ENCODE results near the gene CARMIL3.

CARMIL3 gene

GRCh38 chr14:24108336-24108874 is 56.6 kb downstream of the CARMIL3 start:
- no peak overlapping the region for H2AFZ ChIP-seq (ENCODE audit: insufficient read depth, low read length, poor library complexity)
- no peak overlapping the region for H3K4me3 ChIP-seq (ENCODE audit: low read depth, low read length)
- no peak overlapping the region for H3K23ac ChIP-seq (ENCODE audit: low read length)
- no peak overlapping the region for H2BK120ac ChIP-seq (ENCODE audit: insufficient read depth, low read length, poor library complexity)
- H2BK12ac ChIP-seq (ENCODE audit: low read length): no peak overlapping the region
- H2AK5ac ChIP-seq (ENCODE audit: low read length): no peak overlapping the region
- H3K79me2 ChIP-seq (ENCODE audit: control insufficient read depth, insufficient read depth, low read length, poor library complexity): peaks cover under 1% of the 10 kb centered on the region
- H3K18ac ChIP-seq (ENCODE audit: low read length): no peak overlapping the region
- H3K79me1 ChIP-seq (ENCODE audit: low read length): no peaks in the 10 kb centered on the region
- H4K12ac ChIP-seq (ENCODE audit: low read depth, low read length): no peak overlapping the region
- peaks cover 4% of the 10 kb centered on the region in 2 experiments for H3K36me3 ChIP-seq (ENCODE audit: control insufficient read depth in 1 of 2, insufficient read depth in 2 of 2, low read length in 2 of 2)
- H3K27me3 ChIP-seq (ENCODE audit: insufficient read depth, low read length): no peaks in the 10 kb centered on the region
- no peak overlapping the region for H3K27ac ChIP-seq (ENCODE audit: low read depth, low read length)
- no peak overlapping the region for H4K91ac ChIP-seq (ENCODE audit: low read depth, low read length)
- H3K4me1 ChIP-seq (ENCODE audit: control insufficient read depth in 1 of 2, insufficient read depth in 2 of 2, low read length in 2 of 2): no peaks in the 10 kb centered on the region
- no CpG with 5 or more reads among the region's 5 CpGs for WGBS (ENCODE audit: extremely low coverage, insufficient coverage, insufficient read length)
- H3K4me2 ChIP-seq (ENCODE audit: low read length): no peak overlapping the region
- no peak overlapping the region for H3K14ac ChIP-seq (ENCODE audit: low read length)
- no peak overlapping the region for H3K9ac ChIP-seq (ENCODE audit: low read length)
- peaks cover 4% of the 10 kb centered on the region for H3K9me3 ChIP-seq (ENCODE audit: insufficient read depth, low read depth, low read length)
- DNase-seq: no peak
- H3K4ac ChIP-seq (ENCODE audit: low read depth, low read length): no peak overlapping the region
- no peak overlapping the region for H2BK5ac ChIP-seq (ENCODE audit: low read depth, low read length, poor library complexity)
- H4K8ac ChIP-seq (ENCODE audit: low read depth, low read length): no peak overlapping the region

DNA sequence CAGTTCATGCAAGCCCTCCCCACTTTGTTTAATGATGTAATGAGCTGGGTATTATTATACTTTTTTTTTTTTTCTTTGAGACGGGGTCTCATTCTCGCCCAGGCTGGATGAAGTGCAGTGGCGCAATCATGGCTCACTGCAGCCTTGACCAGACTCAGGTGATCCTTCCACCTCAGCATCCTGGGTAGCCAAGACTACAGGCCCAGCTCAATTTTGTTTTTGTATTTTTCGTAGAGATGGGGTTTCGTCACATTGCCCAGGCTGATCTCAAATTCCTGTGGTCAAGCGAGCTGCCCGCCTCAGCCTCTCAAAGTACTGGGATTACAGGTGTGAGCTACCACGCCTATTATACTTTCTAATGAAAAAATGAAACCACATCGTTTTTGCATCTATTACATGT is 58.3 kb downstream of the CARMIL3 start:
- DNase-seq: no peak
- no peak overlapping the region for H2AFZ ChIP-seq (ENCODE audit: insufficient read depth, low read length, poor library complexity)
- H3K27ac ChIP-seq (ENCODE audit: low read depth, low read length): no peak overlapping the region
- H3K4me2 ChIP-seq (ENCODE audit: low read length): no peak overlapping the region
- H3K27me3 ChIP-seq (ENCODE audit: insufficient read depth, low read length): no peaks in the 10 kb centered on the region
- no peak overlapping the region for H4K91ac ChIP-seq (ENCODE audit: low read depth, low read length)
- no peak overlapping the region for H3K18ac ChIP-seq (ENCODE audit: low read length)
- no CpG with 5 or more reads among the region's 9 CpGs for WGBS (ENCODE audit: extremely low coverage, insufficient coverage, insufficient read length)
- H3K4ac ChIP-seq (ENCODE audit: low read depth, low read length): no peak overlapping the region
- no peak overlapping the region for H4K8ac ChIP-seq (ENCODE audit: low read depth, low read length)
- no peaks in the 10 kb centered on the region for H3K4me1 ChIP-seq (ENCODE audit: control insufficient read depth in 1 of 2, insufficient read depth in 2 of 2, low read length in 2 of 2)
- H2AK5ac ChIP-seq (ENCODE audit: low read length): no peak overlapping the region
- H3K4me3 ChIP-seq (ENCODE audit: low read depth, low read length): no peak overlapping the region
- H3K79me1 ChIP-seq (ENCODE audit: low read length): peaks cover 10% of the 10 kb centered on the region
- no peak overlapping the region for H2BK5ac ChIP-seq (ENCODE audit: low read depth, low read length, poor library complexity)
- H3K9ac ChIP-seq (ENCODE audit: low read length): no peak overlapping the region
- H3K9me3 ChIP-seq (ENCODE audit: insufficient read depth, low read depth, low read length): no peaks in the 10 kb centered on the region
- H3K36me3 ChIP-seq (ENCODE audit: control insufficient read depth in 1 of 2, insufficient read depth in 2 of 2, low read length in 2 of 2): no peaks in the 10 kb centered on the region
- no peak overlapping the region for H2BK120ac ChIP-seq (ENCODE audit: insufficient read depth, low read length, poor library complexity)
- no peak overlapping the region for H3K23ac ChIP-seq (ENCODE audit: low read length)
- no peak overlapping the region for H4K12ac ChIP-seq (ENCODE audit: low read depth, low read length)
- H3K79me2 ChIP-seq (ENCODE audit: control insufficient read depth, insufficient read depth, low read length, poor library complexity): peaks cover 7% of the 10 kb centered on the region
- no peak overlapping the region for H3K14ac ChIP-seq (ENCODE audit: low read length)
- no peak overlapping the region for H2BK12ac ChIP-seq (ENCODE audit: low read length)

- Histone ChIP-seq H3K18ac (ENCODE audit: low read length) (no peak overlapping the region), H2BK5ac (ENCODE audit: low read depth, low read length, poor library complexity) (no peak overlapping the region), H4K91ac (ENCODE audit: low read depth, low read length) (no peak overlapping the region), H2AK5ac (ENCODE audit: low read length) (no peak overlapping the region), H4K8ac (ENCODE audit: low read depth, low read length) (no peak overlapping the region), H3K79me2 (ENCODE audit: control insufficient read depth, insufficient read depth, low read length, poor library complexity) (peaks cover 9% of the 10 kb centered on the region), H3K23ac (ENCODE audit: low read length) (no peak overlapping the region), H3K4me1 (ENCODE audit: control insufficient read depth in 1 of 2, insufficient read depth in 2 of 2, low read length in 2 of 2) (peaks cover under 1 to 1% of the 10 kb centered on the region in 2 experiments), H3K27me3 (ENCODE audit: insufficient read depth, low read length) (no peaks in the 10 kb centered on the region), H2AFZ (ENCODE audit: insufficient read depth, low read length, poor library complexity) (no peak overlapping the region), H3K36me3 (ENCODE audit: control insufficient read depth in 1 of 2, insufficient read depth in 2 of 2, low read length in 2 of 2) (no peaks in the 10 kb centered on the region), H3K14ac (ENCODE audit: low read length) (no peak overlapping the region), H3K4me3 (ENCODE audit: low read depth, low read length) (no peak overlapping the region), H2BK120ac (ENCODE audit: insufficient read depth, low read length, poor library complexity) (no peak overlapping the region), H2BK12ac (ENCODE audit: low read length) (no peak overlapping the region), H3K4ac (ENCODE audit: low read depth, low read length) (no peak overlapping the region), H3K9ac (ENCODE audit: low read length) (no peak overlapping the region), H4K12ac (ENCODE audit: low read depth, low read length) (no peak overlapping the region), H3K4me2 (ENCODE audit: low read length) (no peak overlapping the region), H3K9me3 (ENCODE audit: insufficient read depth, low read depth, low read length) (no peaks in the 10 kb centered on the region), H3K27ac (ENCODE audit: low read depth, low read length) (no peak overlapping the region), H3K79me1 (ENCODE audit: low read length) (peaks cover 10% of the 10 kb centered on the region)
- no CpG with 5 or more reads among the region's 1 CpG for WGBS (ENCODE audit: extremely low coverage, insufficient coverage, insufficient read length)
- no peak for DNase-seq
Observed at GRCh38 chr14:24110523-24110922, 58.7 kb downstream of the CARMIL3 start.

DNA sequence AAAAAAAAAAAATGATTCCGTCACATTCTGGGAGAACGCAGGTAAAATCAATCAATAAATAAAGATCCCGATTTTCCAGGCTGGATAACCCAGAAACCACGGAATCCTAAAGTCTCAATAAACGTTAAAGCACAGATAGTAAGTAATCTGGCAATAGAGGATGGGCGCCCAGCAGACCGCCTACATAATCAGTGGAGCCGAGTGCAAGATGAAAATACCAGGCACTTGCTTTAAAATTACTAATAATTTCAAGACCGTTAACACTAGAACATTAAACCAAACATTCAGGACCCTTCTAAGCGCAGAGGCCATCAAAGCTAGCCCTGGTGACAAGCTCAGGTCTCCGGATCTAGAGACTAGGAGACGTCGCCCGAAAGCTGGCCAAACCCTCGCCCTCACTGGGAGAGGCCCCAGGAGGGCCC is 61.6 kb downstream of the CARMIL3 start:
- H4K8ac ChIP-seq (ENCODE audit: low read depth, low read length): peak overlapping the region; percentile 94
- peak overlapping the region; percentile 94 for H3K18ac ChIP-seq (ENCODE audit: low read length)
- peak overlapping the region; percentile 88 for H4K91ac ChIP-seq (ENCODE audit: low read depth, low read length)
- peak overlapping the region; percentile 84 for H2BK5ac ChIP-seq (ENCODE audit: low read depth, low read length, poor library complexity)
- WGBS (ENCODE audit: extremely low coverage, insufficient coverage, insufficient read length): no CpG with 5 or more reads among the region's 15 CpGs
- peak overlapping the region; percentile 64 for H3K4me2 ChIP-seq (ENCODE audit: low read length)
- H3K79me1 ChIP-seq (ENCODE audit: low read length): peaks cover 10% of the 10 kb centered on the region
- peak overlapping the region; percentile 23 for H2BK12ac ChIP-seq (ENCODE audit: low read length)
- peaks cover 3 to 9% of the 10 kb centered on the region in 2 experiments for H3K4me1 ChIP-seq (ENCODE audit: control insufficient read depth in 1 of 2, insufficient read depth in 2 of 2, low read length in 2 of 2)
- H3K9ac ChIP-seq (ENCODE audit: low read length): peak overlapping the region; percentile 71
- no peak overlapping the region for H3K23ac ChIP-seq (ENCODE audit: low read length)
- peak overlapping the region; percentile 97 for H4K12ac ChIP-seq (ENCODE audit: low read depth, low read length)
- H3K14ac ChIP-seq (ENCODE audit: low read length): peak overlapping the region; percentile 97
- H3K27me3 ChIP-seq (ENCODE audit: insufficient read depth, low read length): no peaks in the 10 kb centered on the region
- H2BK120ac ChIP-seq (ENCODE audit: insufficient read depth, low read length, poor library complexity): peak overlapping the region; percentile 88
- H2AK5ac ChIP-seq (ENCODE audit: low read length): peak overlapping the region; percentile 52
- peak overlapping the region; percentile 72 for H3K4me3 ChIP-seq (ENCODE audit: low read depth, low read length)
- H3K79me2 ChIP-seq (ENCODE audit: control insufficient read depth, insufficient read depth, low read length, poor library complexity): peaks cover 9% of the 10 kb centered on the region
- peak overlapping the region; percentile 94 for H3K27ac ChIP-seq (ENCODE audit: low read depth, low read length)
- no peaks in the 10 kb centered on the region for H3K9me3 ChIP-seq (ENCODE audit: insufficient read depth, low read depth, low read length)
- no peak for DNase-seq
- peak overlapping the region; percentile 80 for H3K4ac ChIP-seq (ENCODE audit: low read depth, low read length)
- H3K36me3 ChIP-seq (ENCODE audit: control insufficient read depth in 1 of 2, insufficient read depth in 2 of 2, low read length in 2 of 2): peaks cover 6 to 12% of the 10 kb centered on the region in 2 experiments
- peak overlapping the region; percentile 97 for H2AFZ ChIP-seq (ENCODE audit: insufficient read depth, low read length, poor library complexity)

All from trophoblast cell (in vitro differentiated cells and primary cell).